HL-60 (cell line): Measurements from ENCODE around the gene ANXA10.

ENCODE experiments used
- DNase-seq, 2 experiments: peaks; one replicate each; pipeline ENCODE4 v3.0.0-alpha.2; 2010 to 2020; ENCODE audit warnings: low read depth in 1 of 2, low spot score in 1 of 2
- H3K27ac ChIP-seq: fragments of 250-450 bp; sonication (Bioruptor Pico); replicated peaks from 2 replicates; pipeline ENCODE4 v1.5.1; 2020; ENCODE audit warnings: mild to moderate bottlenecking, moderate library complexity
- H3K27me3 ChIP-seq: fragments of 250-450 bp; sonication (Bioruptor Pico); 2 replicates; pipeline ENCODE4 v1.5.1; 2021; ENCODE audit warnings: mild to moderate bottlenecking, moderate library complexity; ENCODE audit not compliant: insufficient read depth, poor library complexity, severe bottlenecking
- H3K4me3 ChIP-seq: replicated peaks from 2 replicates; pipeline ENCODE4 v1.5.1; 2011; ENCODE audit warnings: mild to moderate bottlenecking, control low read depth, low read length; ENCODE audit not compliant: insufficient read depth
- CTCF ChIP-seq: IDR thresholded peaks from one replicate; pipeline ENCODE4 v1.5.1; 2011; ENCODE audit warnings: low read length, control low read depth, inconsistent platforms; ENCODE audit not compliant: insufficient read depth
- GABPA ChIP-seq: IDR thresholded peaks from 2 replicates; pipeline ENCODE4 v1.6.1; 2012; ENCODE audit warnings: low read depth
- POLR2AphosphoS5 ChIP-seq: IDR thresholded peaks from 2 replicates; pipeline ENCODE4 v1.6.1; 2012; ENCODE audit warnings: low read depth
- SPI1 ChIP-seq: IDR thresholded peaks from 2 replicates; pipeline ENCODE4 v1.6.1; 2012; ENCODE audit warnings: low read depth, mild to moderate bottlenecking, borderline replicate concordance
- TF ChIP-seq, protein P1 (sequence below): IDR thresholded peaks from 2 replicates; pipeline ENCODE4 v1.6.1; 2012; ENCODE audit warnings: low read depth; ENCODE audit not compliant: insufficient replicate concordance

ANXA10 gene

DNA sequence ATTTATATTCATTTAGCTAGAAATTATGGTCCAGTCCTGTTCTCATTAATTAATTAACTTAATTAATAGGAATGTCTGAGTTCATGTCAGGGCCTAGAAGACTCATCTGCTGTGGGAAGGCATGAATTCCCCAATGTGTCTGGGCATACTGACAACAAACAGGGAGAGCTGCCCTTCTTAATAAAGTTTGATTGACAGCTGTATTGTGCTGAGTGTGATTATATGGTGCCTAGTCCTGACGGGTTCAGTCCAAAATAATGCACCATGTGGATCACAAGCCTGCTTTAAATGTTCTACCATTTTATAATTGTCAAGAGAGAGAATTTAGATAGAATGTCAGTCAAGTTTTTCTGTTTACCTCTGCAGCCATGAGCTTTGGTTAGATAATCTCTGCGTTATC lies 34.6 kb downstream of the ANXA10 start:
- TF ChIP-seq CTCF: no peak
- TF ChIP-seq GABPA: no peak
- no peak for TF ChIP-seq POLR2AphosphoS5
- TF ChIP-seq, protein P1, sequence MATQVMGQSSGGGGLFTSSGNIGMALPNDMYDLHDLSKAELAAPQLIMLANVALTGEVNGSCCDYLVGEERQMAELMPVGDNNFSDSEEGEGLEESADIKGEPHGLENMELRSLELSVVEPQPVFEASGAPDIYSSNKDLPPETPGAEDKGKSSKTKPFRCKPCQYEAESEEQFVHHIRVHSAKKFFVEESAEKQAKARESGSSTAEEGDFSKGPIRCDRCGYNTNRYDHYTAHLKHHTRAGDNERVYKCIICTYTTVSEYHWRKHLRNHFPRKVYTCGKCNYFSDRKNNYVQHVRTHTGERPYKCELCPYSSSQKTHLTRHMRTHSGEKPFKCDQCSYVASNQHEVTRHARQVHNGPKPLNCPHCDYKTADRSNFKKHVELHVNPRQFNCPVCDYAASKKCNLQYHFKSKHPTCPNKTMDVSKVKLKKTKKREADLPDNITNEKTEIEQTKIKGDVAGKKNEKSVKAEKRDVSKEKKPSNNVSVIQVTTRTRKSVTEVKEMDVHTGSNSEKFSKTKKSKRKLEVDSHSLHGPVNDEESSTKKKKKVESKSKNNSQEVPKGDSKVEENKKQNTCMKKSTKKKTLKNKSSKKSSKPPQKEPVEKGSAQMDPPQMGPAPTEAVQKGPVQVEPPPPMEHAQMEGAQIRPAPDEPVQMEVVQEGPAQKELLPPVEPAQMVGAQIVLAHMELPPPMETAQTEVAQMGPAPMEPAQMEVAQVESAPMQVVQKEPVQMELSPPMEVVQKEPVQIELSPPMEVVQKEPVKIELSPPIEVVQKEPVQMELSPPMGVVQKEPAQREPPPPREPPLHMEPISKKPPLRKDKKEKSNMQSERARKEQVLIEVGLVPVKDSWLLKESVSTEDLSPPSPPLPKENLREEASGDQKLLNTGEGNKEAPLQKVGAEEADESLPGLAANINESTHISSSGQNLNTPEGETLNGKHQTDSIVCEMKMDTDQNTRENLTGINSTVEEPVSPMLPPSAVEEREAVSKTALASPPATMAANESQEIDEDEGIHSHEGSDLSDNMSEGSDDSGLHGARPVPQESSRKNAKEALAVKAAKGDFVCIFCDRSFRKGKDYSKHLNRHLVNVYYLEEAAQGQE: no peak
- no peak for TF ChIP-seq SPI1
- no peak for DNase-seq
- Histone ChIP-seq H3K27ac (no peak overlapping the region), H3K27me3 (no peaks in the 10 kb centered on the region), H3K4me3 (no peak overlapping the region)

GRCh38 chr4:168128601-168129000 lies 36.3 kb downstream of the ANXA10 start:
- TF ChIP-seq CTCF (no peak), SPI1 (no peak), POLR2AphosphoS5 (no peak), GABPA (no peak)
- TF ChIP-seq, protein P1: no peak
- Histone ChIP-seq H3K27me3 (no peaks in the 10 kb centered on the region), H3K27ac (no peak overlapping the region)

DNA sequence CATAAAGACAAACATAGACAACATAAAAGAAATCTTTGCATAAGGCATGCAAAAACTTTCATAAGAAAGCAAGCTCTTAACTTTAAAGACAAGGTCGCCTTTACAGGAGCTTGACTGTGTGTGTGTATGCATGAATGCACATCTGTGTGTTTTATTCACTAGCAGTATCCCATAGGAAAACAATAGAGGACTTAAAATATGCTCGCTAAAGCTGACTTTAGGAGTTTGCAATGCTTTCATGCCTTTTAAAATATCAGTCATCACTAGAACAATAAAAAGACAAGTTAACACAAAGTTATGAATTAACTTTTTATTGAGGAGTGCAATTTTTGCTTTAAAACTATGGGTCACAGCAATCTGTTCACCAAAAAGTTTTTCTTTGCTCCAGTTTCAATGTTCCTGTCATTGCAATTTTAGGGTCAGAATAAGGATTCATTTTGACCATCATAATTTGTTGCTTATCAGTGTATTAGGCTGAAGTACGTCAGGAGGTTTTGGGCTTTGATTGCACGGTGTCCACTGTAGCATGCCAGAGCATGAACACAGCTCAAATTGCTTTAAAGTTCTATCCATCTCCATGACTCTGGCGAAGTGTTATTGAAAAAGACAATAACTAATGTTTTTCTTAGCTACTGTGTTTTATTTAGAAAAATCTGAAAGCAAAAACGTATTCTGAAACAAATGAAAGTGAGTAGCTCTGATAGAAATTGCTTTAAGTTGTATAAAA lies 36.9 kb downstream of the ANXA10 start:
- no peak for TF ChIP-seq GABPA
- no peak for TF ChIP-seq POLR2AphosphoS5
- TF ChIP-seq, protein P1: no peak
- TF ChIP-seq CTCF: no peak
- no peak for TF ChIP-seq SPI1
- Histone ChIP-seq H3K4me3 (no peak overlapping the region), H3K27me3 (no peaks in the 10 kb centered on the region), H3K27ac (no peak overlapping the region)
- DNase-seq: no peak

More at GRCh38 chr4:168128601-168129000, 36.3 kb downstream of the ANXA10 start:
- no peak overlapping the region for H3K4me3 ChIP-seq
- no peak for DNase-seq
